Prostate gland (tissue), 2 donors: ENCODE data around the gene ECM1.

Experiments
- POLR2A ChIP-seq: fragments of 450-650 bp; IDR thresholded peaks from one replicate; pipeline ENCODE4 v1.6.1; 2016; ENCODE audit warnings: antibody characterized with exemption, mild to moderate bottlenecking
- POLR2AphosphoS5 ChIP-seq: sonication (generic); formaldehyde crosslinking; IDR thresholded peaks from one replicate; pipeline ENCODE4 v1.6.1; 2017; ENCODE audit warnings: antibody characterized with exemption
- TF ChIP-seq, protein P1 (sequence below), 4 experiments: fragments of 200-600 bp in 2 of 4; fragments of 450-650 bp in 2 of 4; sonication (generic) in 2 of 4; IDR thresholded peaks; 1 replicate in 3 of 4; 2 replicates in 1 of 4; pipeline ENCODE4 v1.5.1; 2016 to 2019; ENCODE audit warnings: antibody characterized with exemption in 4 of 4, mild to moderate bottlenecking in 2 of 4, moderate library complexity in 2 of 4

DNA sequence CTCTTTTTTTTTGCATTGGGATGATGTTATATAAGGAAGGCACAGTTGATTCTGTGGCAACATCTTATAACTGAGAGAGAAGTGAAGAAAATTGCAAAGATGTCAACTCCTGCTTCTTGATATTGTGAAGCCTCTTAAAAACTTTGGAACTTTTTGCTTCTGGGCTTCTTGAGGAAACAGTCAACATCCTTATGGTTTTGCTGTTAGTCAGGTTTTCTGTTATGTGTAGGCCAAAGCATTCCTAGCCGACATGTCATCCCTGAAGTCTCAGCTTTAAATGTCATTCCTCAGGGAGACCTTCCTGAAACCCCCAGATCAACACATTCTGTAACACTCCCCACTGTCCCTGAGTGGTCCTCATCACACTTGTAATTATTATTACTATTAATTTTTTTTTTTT is 20.3 kb downstream of the ECM1 start:
- TF ChIP-seq, protein P1, sequence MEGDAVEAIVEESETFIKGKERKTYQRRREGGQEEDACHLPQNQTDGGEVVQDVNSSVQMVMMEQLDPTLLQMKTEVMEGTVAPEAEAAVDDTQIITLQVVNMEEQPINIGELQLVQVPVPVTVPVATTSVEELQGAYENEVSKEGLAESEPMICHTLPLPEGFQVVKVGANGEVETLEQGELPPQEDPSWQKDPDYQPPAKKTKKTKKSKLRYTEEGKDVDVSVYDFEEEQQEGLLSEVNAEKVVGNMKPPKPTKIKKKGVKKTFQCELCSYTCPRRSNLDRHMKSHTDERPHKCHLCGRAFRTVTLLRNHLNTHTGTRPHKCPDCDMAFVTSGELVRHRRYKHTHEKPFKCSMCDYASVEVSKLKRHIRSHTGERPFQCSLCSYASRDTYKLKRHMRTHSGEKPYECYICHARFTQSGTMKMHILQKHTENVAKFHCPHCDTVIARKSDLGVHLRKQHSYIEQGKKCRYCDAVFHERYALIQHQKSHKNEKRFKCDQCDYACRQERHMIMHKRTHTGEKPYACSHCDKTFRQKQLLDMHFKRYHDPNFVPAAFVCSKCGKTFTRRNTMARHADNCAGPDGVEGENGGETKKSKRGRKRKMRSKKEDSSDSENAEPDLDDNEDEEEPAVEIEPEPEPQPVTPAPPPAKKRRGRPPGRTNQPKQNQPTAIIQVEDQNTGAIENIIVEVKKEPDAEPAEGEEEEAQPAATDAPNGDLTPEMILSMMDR (IDR thresholded peaks at IDR 0.05): no peak
- TF ChIP-seq POLR2A (no peak), POLR2AphosphoS5 (no peak)
